Esophagus squamous epithelium (tissue), 5 donors: Measurements from ENCODE around the gene RND1. TPM values are rescaled to one million over a fixed set of nuclear protein-coding genes. Genes with fewer than 3 reads are reported as not detected.
"Not testable (repeated sequence)": the region's sequence is repeated elsewhere in the genome, so short reads cannot be mapped to it uniquely, and the experiment has no call there.

Source experiments
- DNase-seq: peaks from one replicate; lab custom pipeline; 2025; lab: John Stamatoyannopoulos, UW
- H3K27ac ChIP-seq, 4 donors: fragments of 200-600 bp; sonication (generic); one replicate each; pipeline ENCODE4 v1.5.1; 2016 to 2019; ENCODE audit warnings: mild to moderate bottlenecking in 1 of 4
- H3K27me3 ChIP-seq, 4 donors: fragments of 200-600 bp; sonication (generic); 1 replicate in 3 of 4; 2 replicates in 1 of 4; pipeline versions ENCODE4 v1.5.1 to v1.6.0; 2017 to 2021; ENCODE audit warnings: antibody characterized with exemption in 1 of 4
- H3K36me3 ChIP-seq, 3 donors: fragments of 200-600 bp; sonication (generic); one replicate each; pipeline ENCODE4 v1.5.1; 2016 to 2019
- H3K4me1 ChIP-seq, 3 donors: fragments of 200-600 bp; sonication (generic); one replicate each; pipeline ENCODE4 v1.5.1; 2017 to 2019
- H3K4me3 ChIP-seq, 4 donors: fragments of 200-600 bp; sonication (generic); 1 replicate in 3 of 4; 2 replicates in 1 of 4; pipeline ENCODE4 v1.5.1; 2016 to 2019; ENCODE audit warnings: mild to moderate bottlenecking in 2 of 4, moderate library complexity in 1 of 4
- H3K9me3 ChIP-seq, 3 donors: fragments of 200-600 bp; sonication (generic); one replicate each; pipeline ENCODE4 v1.5.1; 2016 to 2019
- CTCF ChIP-seq, 6 experiments: fragments of 450-650 bp in 4 of 6; fragments of 200-600 bp in 2 of 6; sonication (generic) in 2 of 6; IDR thresholded peaks; one replicate each; pipeline ENCODE4 v1.5.1; 2016 to 2019; ENCODE audit warnings: antibody characterized with exemption in 6 of 6, mild to moderate bottlenecking in 4 of 6, moderate library complexity in 4 of 6
- POLR2A ChIP-seq, 4 donors: fragments of 450-650 bp; IDR thresholded peaks; one replicate each; pipeline ENCODE4 v1.6.1; 2017; ENCODE audit warnings: antibody characterized with exemption in 4 of 4, mild to moderate bottlenecking in 4 of 4, moderate library complexity in 3 of 4
- WGBS, 2 donors: methylation state at CpG; one replicate each; pipeline ENCODE4 v1.1.5; 2018; 5-methylcytosine and 5-hydroxymethylcytosine counted together
- intact Hi-C: fragments of 100-400 bp; cut with DNase I; formaldehyde crosslinking; loops from one replicate; pipeline ENCODE4 v1.15.0; 2022
- total RNA-seq, 4 donors: library from RNA; depleted of rRNA; stranded (reverse); fragments of >200 nt; gene quantifications; one replicate each; pipeline ENCODE4 v1.1.0, GENCODE V29; 2016
- donor health status: DM: yes; HTN: yes; CAD: no.

RND1 gene
- total RNA-seq, 4 donors from 2014 or later: 0.57 to 6.1 (median 0.95) TPM

DNA sequence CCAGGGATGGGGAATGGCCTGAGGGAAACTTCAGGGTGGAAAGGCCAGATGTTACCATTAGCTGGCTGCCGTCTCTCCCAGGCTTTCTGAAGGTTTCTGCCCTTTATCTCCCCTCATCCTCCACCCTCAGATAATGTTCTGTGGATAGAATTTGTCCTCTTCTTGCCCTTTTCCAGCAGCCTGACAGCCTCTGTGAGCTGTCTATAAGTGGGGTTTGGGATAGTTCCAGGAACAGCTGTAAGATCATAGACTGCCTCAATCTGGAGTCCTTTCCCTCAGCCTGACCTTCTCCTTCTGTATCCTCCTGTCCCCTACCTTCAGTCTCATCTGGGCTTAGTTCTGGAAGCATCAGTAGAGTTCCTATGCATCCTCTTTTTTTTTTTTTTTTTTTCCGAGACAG lies 2.8 kb upstream of the RND1 start:
- H3K27me3 ChIP-seq: peaks cover 0 to 18% (median 2%) of the 10 kb centered on the region in 4 donors
- intact Hi-C loops: no loop called here

GRCh38 chr12:48866052-48866711 lies 512 bp upstream of the RND1 start:
- no peak for DNase-seq
- Histone ChIP-seq H3K4me1 (peaks cover 7 to 30% (median 11%) of the 10 kb centered on the region in 3 donors), H3K9me3 (no peaks in the 10 kb centered on the region), H3K27ac (peak overlapping the region in 2 of 4 donors; percentile 25 to 52), H3K36me3 (no peaks in the 10 kb centered on the region), H3K4me3 (peak overlapping the region; percentile 41 to 69 (median 62)), H3K27me3 (peaks cover 0 to 36% (median 2%) of the 10 kb centered on the region in 4 donors)
- 66 to 69% methylated on average over 5 to 6 of the region's 6 CpGs for WGBS, 2 donors
- intact Hi-C loops: no loop called here
- TF ChIP-seq CTCF (IDR thresholded peaks at IDR 0.05): no peak
- no peak for TF ChIP-seq POLR2A (IDR thresholded peaks at IDR 0.05)

More for the DNA sequence above, 2.8 kb upstream of the RND1 start:
- no peak for DNase-seq
- Histone ChIP-seq H3K27ac (no peak overlapping the region), H3K36me3 (no peaks in the 10 kb centered on the region), H3K9me3 (no peaks in the 10 kb centered on the region), H3K4me3 (no peak overlapping the region), H3K4me1 (peaks cover 7 to 30% (median 11%) of the 10 kb centered on the region in 3 donors)
- WGBS, 2 donors: 81% methylated on average over 2 of the region's 2 CpGs
- TF ChIP-seq CTCF (IDR thresholded peaks at IDR 0.05) (no peak), POLR2A (IDR thresholded peaks at IDR 0.05) (no peak)

DNA sequence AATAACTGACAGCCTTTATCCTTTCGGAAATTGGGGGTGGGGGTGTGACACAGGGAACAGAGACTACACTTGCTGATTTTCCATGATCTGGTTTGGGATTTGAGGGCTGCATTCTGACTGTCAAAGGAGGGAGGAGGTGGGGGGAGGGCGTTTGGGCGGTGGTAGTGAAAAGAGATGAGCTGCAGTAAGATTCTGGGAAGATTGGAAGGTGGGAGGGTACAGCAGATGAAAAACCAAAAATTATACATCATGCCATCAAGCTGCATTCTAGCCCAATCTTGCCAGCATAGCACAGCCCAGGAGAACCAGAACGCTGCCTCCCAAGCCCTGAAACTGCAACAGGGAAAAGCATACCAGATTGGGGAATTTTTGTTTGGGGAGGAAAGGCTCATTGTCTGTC lies 2.4 kb downstream of the RND1 start:
- no peak for DNase-seq
- no peak overlapping the region for H3K4me3 ChIP-seq
- no peaks in the 10 kb centered on the region for H3K9me3 ChIP-seq
- intact Hi-C loops: no loop called here
- no peak overlapping the region for H3K27ac ChIP-seq
- 65 to 78% methylated on average over 4 of the region's 4 CpGs for WGBS, 2 donors
- TF ChIP-seq CTCF (IDR thresholded peaks at IDR 0.05) (no peak), POLR2A (IDR thresholded peaks at IDR 0.05) (no peak)
- H3K4me1 ChIP-seq: peaks cover 7 to 30% (median 11%) of the 10 kb centered on the region in 3 donors
- H3K27me3 ChIP-seq: peaks cover 0 to 36% (median 2%) of the 10 kb centered on the region in 4 donors
- H3K36me3 ChIP-seq: no peaks in the 10 kb centered on the region

- no peaks in the 10 kb centered on the region for H3K9me3 ChIP-seq
- peaks cover 7 to 30% (median 11%) of the 10 kb centered on the region in 3 donors for H3K4me1 ChIP-seq
- WGBS, 2 donors: 60 to 83% methylated on average over 2 to 4 of the region's 5 CpGs
- H3K27ac ChIP-seq: no peak overlapping the region
- H3K36me3 ChIP-seq: no peaks in the 10 kb centered on the region
- DNase-seq: no peak
- intact Hi-C loops: no loop called here
- H3K27me3 ChIP-seq: peaks cover 0 to 36% (median 2%) of the 10 kb centered on the region in 4 donors
- no peak for TF ChIP-seq CTCF (IDR thresholded peaks at IDR 0.05)
- no peak for TF ChIP-seq POLR2A (IDR thresholded peaks at IDR 0.05)
- H3K4me3 ChIP-seq: no peak overlapping the region
Measured at GRCh38 chr12:48862760-48863159, 2.9 kb downstream of the RND1 start.

DNA sequence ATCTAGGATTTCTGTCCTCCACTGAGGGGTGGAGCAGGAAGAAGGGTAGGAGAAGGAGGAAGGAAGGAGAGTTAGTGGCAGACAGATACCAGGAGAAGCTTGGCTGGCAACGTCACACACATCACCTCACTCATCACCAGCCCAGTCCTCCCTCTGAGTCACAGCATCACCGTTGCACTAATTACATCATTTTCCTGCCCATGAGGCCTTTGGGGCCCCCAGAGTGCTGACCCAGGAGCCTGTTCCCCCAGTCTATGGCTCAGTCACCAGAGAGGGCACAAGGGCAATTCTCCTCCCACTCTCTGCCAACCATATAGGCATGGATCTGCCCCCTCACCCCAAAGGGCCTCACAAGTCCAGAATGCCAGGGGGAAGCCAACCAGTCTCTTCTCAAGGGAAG lies 4.6 kb downstream of the RND1 start:
- no peaks in the 10 kb centered on the region for H3K36me3 ChIP-seq
- H3K27me3 ChIP-seq: peaks cover 0 to 36% (median 2%) of the 10 kb centered on the region in 4 donors
- no peak for DNase-seq
- H3K27ac ChIP-seq: no peak overlapping the region
- H3K4me1 ChIP-seq: peaks cover 5 to 19% (median 10%) of the 10 kb centered on the region in 3 donors
- intact Hi-C loops: no loop called here
- H3K9me3 ChIP-seq: no peaks in the 10 kb centered on the region
- WGBS, 2 donors: 31 to 46% methylated on average over 2 of the region's 2 CpGs
- H3K4me3 ChIP-seq: no peak overlapping the region
- TF ChIP-seq POLR2A (IDR thresholded peaks at IDR 0.05) (no peak), CTCF (IDR thresholded peaks at IDR 0.05) (no peak)

DNA sequence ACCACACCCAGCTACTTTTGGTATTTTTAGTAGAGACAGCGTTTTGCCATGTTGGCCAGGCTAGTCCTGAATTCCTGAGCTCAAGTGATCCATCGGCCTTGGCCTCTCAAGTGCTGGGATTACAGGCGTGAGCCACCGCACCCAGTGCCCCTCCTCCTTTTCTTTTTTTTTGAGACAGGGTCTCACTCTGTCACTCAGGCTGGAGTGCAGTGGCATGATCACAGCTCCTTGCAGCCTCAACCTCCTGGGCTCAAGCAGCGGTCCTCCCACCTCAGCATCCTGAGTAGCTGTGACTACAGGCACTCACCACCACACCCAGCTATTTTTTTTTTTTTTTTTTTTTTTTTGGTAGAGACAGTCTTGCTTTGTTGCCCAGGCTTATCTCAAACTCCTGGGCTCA lies 5.4 kb downstream of the RND1 start:
- WGBS, 2 donors: 90 to 94% methylated on average over 5 of the region's 5 CpGs

More for the DNA sequence above, 5.4 kb downstream of the RND1 start:
- H3K9me3 ChIP-seq, H3K27ac ChIP-seq, DNase-seq, H3K4me3 ChIP-seq, intact Hi-C loops, H3K36me3 ChIP-seq: not testable (repeated sequence)
- Histone ChIP-seq H3K4me1 (peaks cover 3 to 10% (median 4%) of the 10 kb centered on the region in 3 donors), H3K27me3 (peaks cover 0 to 36% (median 2%) of the 10 kb centered on the region in 4 donors)
